Liver (tissue), 3 donors: Measurements from ENCODE around the gene ZC3H15.

Experiments
- TF ChIP-seq, protein P1 (sequence below): IDR thresholded peaks from 2 replicates; pipeline ENCODE4 v1.6.1; 2016; ENCODE audit warnings: antibody characterized with exemption
- TF ChIP-seq, protein P2 (sequence below): fragments of 150-350 bp; IDR thresholded peaks from 2 replicates; pipeline ENCODE4 v1.5.1; 2017; ENCODE audit warnings: improper control_type of control experiment, low read depth, low read length; ENCODE audit not compliant: missing input control
- donor health status: healthy.
- donor health status: healthy.

DNA sequence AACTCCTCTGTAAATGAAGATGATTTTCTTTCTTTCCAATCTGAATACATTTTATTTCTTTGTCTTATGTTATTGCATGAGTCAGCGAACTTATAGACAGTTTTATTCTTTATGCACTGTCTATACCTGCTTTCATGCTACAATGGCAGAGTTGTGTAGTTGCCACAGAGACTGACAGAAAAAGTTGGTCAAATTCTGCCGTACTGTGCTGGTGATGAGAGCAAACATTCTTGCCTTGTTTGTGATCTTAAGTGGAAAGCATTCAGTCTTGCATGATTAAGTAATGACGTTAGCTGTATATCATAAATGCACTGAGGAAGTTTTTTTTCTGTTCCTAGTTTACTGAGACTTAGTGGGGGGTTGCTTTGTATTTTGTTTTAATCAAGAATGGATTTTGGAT is 32.9 kb downstream of the ZC3H15 start:
- TF ChIP-seq, protein P1, sequence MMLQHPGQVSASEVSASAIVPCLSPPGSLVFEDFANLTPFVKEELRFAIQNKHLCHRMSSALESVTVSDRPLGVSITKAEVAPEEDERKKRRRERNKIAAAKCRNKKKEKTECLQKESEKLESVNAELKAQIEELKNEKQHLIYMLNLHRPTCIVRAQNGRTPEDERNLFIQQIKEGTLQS: no peak
- TF ChIP-seq, protein P2, sequence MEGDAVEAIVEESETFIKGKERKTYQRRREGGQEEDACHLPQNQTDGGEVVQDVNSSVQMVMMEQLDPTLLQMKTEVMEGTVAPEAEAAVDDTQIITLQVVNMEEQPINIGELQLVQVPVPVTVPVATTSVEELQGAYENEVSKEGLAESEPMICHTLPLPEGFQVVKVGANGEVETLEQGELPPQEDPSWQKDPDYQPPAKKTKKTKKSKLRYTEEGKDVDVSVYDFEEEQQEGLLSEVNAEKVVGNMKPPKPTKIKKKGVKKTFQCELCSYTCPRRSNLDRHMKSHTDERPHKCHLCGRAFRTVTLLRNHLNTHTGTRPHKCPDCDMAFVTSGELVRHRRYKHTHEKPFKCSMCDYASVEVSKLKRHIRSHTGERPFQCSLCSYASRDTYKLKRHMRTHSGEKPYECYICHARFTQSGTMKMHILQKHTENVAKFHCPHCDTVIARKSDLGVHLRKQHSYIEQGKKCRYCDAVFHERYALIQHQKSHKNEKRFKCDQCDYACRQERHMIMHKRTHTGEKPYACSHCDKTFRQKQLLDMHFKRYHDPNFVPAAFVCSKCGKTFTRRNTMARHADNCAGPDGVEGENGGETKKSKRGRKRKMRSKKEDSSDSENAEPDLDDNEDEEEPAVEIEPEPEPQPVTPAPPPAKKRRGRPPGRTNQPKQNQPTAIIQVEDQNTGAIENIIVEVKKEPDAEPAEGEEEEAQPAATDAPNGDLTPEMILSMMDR: no peak
